G401 (cell line): ENCODE results near the gene IL4I1. TPM values are rescaled to one million over a fixed set of nuclear protein-coding genes. Genes with fewer than 3 reads are reported as not detected.
A peak's percentile ranks its signal among the peaks of the same experiment; 100 is the strongest.

Experiments used
- DNase-seq: peaks from one replicate; pipeline ENCODE4 v3.0.0-alpha.2; 2015; ENCODE audit warnings: low spot score
- in situ Hi-C: cut with HindIII; loops from 2 replicates; pipeline ENCODE4 v1.10.0; 2016; ENCODE audit warnings: low sequenced_read_pairs, mixed read lengths
- total RNA-seq: library from RNA; depleted of rRNA; stranded (reverse); fragments of >200 nt; shearing (Covaris generic); gene quantifications from 2 replicates; pipeline ENCODE4 v1.2.3, GENCODE V29; 2014

The IL4I1 gene
- total RNA-seq, 1 experiment from 2014 or later: 0.07 TPM

DNA sequence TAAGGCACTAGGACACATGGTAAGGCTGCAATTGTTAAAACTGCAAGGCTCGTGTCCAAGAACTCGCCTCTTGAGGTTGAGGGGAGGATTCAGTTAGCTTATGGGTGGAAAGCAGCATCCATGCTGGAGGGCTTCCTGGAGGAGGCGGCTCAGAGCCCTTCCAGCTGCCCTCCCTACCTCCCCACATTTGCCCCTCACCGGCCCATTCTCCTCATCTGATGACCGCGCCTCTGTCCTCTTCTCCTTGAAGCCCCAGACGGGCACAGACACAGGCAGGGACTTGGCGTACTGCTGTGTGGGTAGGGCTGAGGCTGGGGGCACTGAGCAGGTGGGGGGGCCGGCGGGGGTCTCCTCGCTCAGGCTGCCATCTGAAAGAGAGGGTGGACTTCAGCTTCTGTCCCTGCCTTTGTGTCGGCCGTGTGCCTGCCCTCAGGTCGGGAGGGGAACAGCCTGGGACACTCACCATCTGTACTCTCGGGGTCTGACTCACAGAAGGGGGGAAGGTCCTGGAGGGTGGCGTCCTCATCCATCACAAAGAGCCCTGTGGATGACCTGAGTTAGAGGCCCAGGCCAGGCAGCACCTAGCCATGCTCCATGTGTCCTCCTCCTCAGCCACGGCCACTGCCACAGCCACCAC, 25.2 kb downstream of the IL4I1 start:
- in situ Hi-C loops: no loop called here
- no peak for DNase-seq

DNA sequence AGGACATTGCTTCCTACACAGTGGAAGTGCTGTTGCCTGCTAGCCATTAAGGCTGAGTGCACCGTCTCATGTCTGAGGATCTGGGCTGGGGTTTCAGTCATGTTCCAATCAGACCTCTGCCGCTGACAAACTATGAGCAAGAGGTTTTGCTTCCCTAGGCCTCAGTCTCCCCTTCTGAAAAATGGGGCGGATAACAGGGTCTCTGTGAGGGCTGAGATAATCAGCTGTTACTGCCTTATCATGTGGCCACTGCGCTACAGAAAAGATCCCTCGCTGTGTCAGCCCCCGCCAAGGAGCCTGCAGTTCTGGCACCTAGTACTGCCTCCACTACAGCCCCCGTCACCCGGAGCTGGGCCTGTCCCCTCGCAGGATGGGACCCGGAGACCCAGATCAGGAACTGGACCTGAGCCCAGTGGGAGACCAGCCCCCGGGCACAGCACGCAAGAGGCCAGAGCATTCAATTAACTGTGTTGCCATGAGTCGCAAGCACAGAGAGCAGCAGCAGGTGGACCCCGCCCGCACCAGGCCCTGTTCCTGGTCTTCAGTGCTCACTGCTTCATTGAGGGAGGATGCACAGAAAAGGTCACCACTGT, 26.3 kb downstream of the IL4I1 start:
- in situ Hi-C loops: no loop called here
- no peak for DNase-seq

DNA sequence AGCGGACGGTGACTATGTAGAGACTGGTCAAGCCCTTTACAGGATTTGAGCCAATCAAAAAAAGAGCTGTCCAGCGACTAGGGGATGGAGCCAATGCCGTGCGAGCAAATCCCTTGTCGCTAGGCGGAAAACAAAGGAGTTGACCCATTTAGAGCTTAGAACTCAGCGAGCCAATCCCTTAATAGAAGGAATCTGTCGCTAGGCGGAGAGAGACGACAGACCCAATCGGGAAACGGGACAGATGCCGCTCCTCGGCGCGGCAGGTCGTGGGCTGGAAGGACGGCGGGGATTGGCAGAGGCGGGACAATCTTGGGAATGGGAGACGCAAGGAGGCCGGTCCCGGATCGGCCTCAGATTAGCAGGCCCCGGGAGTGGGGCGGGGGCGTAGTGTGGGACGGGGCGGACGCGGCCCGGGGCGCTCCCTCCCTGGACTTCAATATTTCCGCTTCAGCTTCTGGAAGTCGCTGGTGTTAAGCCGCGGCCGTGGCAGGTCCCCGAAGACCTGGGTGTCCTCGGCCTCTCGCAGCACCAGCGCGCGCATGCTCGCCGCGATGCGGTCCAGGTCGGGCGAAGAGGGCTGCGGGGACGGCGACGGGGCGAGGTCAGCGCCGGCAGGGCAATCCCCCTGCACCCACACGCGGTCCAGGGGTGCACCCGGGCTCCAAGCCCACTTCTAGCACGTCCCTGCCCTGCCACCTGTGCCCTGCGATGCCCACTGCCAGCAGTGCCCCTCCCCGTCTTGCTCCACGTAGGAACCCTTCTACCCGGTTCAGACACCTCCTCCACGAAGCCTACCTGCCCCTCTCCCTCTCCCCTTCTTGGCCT, 27.0 kb downstream of the IL4I1 start:
- DNase-seq: peak; percentile 100
- in situ Hi-C loops: no loop called here

DNA sequence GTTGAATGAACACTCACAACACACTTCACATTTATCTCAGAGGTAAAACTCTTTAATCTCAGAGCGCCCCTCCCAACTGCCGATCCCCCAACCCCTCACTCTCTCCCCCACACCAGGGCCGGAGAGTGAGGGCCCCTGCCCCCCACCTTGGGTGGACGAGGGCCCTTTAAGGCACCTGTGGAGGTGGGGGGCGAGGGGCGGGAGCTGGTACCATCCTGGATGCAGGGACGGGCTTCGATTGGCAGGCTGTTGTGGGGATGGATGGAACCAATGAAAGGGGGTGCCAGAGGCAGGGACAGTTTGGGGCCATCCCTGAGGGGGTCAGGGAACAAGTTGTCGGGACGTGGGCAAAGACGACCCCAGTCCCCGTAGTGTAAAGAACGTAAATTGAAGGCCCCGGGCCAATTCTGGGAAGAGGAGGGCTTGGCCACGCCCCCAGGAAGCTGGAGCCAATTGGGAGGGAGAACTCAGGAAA, 27.6 kb downstream of the IL4I1 start:
- in situ Hi-C loops: no loop called here
- DNase-seq: no peak

DNA sequence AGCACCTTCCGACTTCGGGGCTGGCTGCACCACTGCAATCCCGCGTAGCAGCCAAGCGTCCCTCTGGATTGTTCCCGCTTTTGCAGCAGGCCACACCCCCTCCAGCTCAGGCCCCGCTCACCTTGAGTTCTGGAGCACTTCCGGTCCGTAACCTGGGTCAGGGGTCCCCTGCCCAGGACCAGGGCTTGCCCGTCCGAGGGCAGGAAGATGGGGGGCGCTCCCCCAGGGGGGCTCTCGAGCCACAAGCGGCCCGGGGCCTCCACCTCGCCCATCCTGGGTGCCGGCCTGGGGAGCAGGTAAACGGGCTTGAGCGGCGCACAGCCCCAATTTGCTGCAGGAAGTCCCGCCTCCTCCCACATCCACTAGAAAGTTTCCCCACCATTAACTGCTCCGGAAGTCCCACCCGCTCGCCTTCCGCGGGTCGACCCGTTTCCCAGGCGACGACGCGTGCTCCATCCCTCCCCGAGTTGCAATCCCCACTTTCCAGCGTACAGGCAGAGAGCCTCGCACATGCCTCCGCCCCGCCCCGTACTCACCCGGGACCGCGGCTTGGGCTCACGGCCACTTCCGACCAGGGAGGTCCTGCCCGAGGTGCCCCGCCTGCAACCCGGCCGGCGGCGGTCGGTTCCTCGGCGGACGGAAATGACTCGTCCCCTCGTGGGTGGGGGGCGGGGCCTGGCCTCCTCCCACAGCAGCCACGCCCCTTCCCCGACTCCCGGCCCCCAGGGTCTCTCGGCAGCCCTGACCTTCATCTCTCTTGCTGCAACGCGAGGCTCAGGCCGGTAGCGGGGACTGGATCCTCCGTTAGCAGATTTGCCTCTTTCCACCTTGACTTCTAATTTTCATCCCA, 29.5 kb downstream of the IL4I1 start, which contains the start of gene PNKP:
PNKP (minus strand) TSS at position 644 of the 850 bp plus-strand sequence; CDS start at position 272, 372 bp downstream.
- DNase-seq: peak; percentile 96
- in situ Hi-C loops: no loop called here

DNA sequence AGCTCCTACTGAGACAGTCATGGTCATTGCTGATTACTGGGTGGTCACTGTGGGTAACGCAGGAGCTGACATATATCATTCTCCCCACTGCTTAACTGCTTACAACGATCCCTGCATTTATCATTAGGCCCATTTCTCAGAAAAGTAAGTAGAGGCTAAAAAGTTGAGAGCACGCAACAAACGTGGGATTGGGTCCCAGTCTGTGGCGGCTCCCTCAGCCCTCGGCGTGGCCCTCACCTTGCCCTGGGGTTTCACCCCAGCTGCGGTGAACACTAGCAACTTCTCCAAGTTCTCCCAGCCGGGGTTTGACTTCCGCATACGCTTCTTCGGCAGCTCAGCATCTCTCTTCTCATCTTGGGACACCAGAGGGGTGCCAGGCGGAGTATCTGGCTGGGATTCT, 31.8 kb downstream of the IL4I1 start:
- no peak for DNase-seq
- in situ Hi-C loops: no loop called here

DNA sequence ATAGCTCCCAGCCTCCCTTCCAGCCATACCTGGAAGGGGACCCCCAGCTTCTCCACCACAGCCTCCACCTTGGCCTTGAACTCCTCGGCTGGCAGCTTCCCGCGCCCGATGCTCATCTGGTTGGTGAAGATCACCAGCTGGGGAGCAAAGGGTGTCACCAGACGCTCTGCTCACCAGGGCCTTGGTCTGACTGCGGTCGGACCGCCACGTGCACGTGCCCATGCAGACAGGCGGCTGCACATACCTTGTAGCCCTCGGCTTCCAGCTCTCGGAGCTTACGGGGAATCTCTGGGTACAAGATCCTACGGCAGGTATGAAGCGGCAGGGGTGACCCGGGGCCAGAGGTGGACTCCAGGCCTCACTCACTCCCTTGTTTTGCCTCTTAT, 32.8 kb downstream of the IL4I1 start:
- DNase-seq: no peak
- in situ Hi-C loops: no loop called here

DNA sequence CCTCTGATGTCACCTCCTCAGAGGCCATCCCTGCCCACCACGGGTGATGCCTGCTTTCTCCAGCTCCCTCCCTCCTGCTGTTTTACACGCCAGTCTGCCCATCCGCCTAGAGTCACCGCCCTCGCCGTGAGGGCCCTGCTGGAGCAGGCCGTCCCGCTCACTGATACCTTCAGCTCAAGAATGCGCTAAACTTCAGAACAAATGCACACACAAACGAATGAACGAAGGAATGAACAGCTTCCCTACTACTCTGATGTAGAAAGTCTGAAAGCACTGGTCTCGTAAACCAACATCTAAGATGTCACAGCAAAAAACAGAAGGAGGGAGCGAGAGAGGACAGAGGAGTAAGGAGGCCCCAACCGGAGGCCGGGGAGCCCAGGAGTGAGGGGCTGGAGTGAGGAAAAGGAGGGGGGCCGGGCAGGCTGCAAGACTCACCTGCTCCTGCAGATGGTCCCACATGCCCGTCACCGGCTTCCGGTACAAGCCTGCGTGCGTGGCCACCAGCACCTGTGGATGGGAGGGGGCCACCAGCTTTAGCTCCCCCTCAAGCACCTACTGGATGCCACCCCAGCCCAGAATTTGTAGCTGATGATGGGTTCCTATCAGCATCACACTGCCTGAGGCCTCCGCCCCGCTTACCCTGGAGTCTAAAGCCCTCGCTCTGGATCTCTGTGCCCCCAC, 33.3 kb downstream of the IL4I1 start:
- DNase-seq: no peak
- in situ Hi-C loops: no loop called here

DNA sequence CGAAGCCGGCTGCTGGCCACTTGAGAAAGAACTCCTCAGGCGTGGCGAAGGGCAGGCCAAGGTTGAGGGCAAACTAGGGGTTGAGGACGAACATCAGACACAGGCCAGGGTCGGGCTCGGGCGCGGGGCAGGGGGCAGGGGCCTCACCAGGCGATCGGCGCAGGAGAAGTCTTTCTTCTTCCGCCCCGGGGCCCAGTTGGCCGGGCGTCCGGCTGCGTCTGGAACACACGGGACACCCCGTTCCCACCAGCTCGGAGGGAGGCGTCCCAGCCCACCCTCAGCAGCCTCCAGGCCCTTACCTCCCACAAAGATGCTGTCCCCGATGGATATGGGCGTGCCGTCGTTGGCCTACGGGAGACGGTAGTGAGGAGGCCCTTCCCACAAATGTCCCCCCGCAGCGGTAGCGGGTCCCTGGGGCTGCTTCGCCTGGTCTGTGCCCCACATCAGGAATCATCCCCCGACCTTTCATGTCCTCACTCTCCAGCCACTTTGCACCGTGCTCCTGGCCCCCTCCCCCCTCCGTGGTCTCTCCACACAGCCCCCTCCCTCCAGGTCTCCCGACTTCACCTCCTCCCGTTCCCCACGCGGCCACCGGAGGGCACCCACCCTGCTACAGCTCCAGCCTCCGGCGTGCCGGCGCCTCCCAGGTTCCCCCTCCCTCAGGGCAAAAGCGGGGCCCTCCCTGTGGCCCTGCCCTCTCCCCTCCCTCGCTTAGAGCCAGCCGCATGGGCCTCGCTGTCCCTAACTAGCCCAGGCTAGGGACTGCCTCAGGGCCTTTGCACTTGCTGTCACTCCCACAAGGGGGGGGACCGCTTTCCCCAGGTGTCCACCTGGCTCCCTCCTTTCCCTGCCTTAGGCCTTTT, 34.1 kb downstream of the IL4I1 start:
- no peak for DNase-seq
- in situ Hi-C loops: no loop called here

DNA sequence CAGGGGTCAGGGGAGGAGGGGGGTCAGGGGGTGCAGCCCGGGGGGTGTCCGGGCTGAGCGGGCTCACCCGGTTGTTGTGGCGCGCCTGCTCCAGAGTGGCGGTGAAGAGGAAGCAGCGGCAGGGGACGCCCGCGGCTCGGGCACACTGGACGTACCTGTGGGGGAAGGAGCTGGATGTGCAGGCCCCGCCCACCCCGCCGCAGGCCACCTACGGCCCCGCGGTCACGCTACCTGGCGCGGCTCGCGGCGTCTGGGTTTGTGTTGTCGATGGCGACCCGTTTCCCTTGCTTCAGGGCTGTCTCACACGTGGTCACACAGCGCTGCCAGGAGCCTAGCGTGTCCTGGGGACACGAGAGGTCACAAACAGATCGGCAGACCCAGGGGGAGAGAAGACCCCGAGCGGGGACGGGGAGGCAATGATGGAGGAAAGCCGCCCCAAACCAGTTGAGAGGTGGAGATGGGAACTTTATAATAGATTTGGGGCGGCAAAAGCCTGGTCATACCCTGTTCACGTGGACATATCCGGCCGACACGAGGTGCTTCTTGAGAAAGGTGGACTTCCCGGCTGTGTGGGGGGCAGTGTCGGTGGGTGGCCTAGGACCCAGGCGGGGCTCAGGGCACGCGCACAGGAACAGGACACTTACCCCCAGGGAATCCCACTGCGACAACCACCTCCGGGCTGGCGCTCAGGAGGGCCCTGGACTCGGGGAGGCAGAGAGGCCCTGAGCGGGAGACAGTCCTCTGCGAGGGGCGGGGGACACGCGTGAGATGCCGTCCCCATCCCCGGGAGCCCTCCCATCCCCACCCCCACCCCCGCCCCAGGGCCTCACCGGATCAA, 34.9 kb downstream of the IL4I1 start:
- DNase-seq: no peak
- in situ Hi-C loops: no loop called here

DNA sequence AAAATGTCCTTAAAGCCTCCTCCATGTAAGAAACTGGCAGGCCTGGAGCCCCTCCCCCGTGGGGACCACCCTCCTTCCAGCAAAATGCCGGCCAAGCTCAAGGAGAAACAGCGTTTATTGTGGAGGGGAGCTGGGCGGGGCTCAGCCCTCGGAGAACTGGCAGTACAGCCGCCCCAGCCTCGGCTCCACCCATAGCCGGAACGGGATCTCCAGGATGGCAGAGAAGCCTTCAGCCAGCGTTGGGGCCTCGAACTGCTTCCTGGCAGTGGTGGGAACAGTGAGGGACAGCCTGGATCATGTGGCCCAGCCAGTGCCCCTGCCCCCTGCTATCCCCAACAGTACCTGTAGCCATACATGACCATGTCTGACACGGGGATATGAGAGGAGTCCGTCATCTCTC, 35.6 kb downstream of the IL4I1 start:
- in situ Hi-C loops: no loop called here
- DNase-seq: peak; percentile 48

DNA sequence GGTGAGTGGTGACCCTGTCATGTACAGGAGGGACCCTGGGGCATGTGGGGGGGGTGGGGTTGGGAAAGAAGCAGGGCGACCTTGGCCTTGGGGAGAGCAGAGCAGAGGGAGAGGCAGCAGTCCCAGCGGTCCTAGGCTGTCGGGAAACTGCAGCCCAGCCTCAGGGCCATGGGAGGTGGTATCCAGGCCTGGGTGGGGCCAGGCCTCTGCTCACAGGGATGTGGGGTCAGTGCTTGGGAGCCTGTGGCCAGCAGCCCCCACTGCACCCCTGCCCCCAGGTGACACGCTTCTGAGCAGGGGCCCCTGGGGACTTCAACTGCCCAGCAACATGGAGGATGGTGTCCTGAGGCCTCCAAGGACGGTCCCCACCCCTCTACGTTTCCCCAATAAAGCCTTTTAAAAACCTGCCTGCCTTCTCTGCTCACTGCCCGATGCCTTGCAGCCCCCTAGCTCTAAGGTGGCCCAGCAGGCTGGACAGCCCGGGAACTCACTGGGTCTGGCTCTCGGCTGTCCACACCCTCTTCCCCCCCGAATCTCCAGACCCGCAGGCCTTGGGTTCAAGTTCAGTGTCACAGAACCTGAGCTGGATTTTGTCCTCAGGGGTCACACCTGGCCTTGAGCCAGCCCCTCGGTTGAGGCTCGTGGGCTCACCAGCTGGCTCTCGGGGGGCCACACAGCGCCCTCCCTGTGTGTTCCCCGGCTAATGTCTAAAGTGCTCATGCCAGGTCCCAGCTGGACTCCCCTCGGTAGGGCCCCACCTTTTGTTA, 36.2 kb downstream of the IL4I1 start:
- no peak for DNase-seq
- in situ Hi-C loops: no loop called here

DNA sequence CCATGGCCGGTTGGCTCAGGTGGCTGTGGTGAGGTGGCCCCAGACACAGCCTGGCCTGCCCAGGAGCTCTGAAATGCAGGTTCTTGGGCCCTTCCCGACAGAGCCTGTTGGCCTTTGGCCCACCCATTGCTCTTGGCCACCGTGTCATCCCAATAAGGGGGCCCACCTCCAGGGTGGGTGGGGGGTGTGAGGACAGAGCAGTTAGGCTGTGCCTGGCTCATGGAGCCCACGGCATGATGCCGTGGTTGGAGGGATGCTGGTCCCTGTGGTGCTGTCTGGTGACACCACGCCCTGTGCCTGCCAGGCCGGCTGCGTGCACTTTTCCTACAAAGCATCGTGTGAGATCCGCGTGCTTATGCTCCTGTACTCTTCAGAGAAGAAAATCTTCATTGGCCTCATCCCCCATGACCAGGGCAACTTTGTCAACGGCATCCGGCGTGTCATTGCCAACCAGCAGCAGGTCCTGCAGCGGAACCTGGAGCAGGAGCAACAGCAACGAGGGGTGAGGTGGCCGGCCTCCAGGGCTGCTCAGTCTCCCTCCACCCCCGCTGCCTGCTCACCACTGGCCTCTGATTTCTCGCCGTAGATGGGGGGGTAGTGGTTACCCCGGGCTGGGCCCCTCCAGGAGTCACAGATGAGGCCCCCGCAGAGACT, 36.9 kb downstream of the IL4I1 start:
- DNase-seq: no peak
- in situ Hi-C loops: no loop called here

DNA sequence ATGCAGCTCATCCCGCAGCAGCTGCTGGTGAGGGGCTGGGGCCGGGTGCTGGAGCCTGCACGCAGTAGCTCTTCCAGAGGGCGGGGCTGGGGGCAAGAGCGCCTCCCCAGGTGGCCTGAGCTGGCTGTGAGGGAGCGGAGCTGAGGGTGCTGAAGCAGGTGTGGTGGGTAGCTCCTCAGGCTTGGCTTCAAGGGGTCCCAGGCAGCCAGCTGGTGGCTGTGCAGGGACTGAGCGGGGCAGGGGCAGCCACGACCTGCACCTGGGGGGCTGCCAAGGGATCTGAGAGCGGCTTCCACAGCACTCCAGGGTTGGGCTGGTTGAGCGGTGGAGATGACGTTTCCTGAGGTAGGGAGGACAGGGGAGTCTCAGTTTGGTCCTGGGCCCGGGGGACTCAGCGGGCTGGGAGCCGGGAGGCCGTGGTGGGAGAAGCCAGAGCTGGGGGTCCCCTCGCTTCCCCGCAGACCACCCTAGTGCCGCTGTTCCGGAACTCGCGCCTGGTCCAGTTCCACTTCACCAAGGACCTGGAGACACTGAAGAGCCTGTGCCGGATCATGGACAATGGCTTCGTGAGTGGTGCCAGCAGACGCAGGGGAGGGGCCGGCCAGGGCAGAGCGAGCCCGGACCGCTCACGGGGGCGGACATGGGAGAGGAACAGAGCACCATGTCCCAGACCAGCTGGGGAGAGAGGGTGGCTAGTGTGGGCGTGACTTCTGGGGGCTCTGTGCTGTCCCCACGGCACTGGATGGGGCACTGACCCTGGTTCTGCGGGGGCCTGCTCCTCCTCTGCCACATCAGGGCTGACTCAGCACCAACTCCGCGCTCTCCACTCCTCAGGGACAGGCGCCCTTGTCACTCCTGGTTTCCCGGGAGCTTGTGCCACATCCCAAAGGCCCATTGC, 38.4 kb downstream of the IL4I1 start:
- DNase-seq: no peak
- in situ Hi-C loops: no loop called here

DNA sequence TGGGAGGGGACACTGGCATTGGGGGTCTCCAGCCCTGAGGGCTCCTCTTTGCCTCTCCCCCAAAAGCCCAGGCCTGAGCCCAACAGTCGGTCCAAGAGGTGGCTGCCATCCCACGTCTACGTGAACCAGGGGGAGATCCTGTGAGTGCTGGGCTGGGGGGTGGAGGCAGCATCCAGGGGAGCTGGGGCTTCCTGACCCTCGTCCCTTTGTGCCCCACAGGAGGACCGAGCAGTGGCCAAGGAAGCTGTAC, 38.9 kb downstream of the IL4I1 start:
- in situ Hi-C loops: no loop called here
- no peak for DNase-seq
